Stimulated activated CD8-positive, alpha-beta memory T cell treated with anti-CD3 and anti-CD28 coated beads, Interleukin-15, amount 100 ng/mL, for 4 hours (primary cell): ENCODE measurements around the gene TEC.
"Not testable (repeated sequence)": the region's sequence is repeated elsewhere in the genome, so short reads cannot be mapped to it uniquely, and the experiment has no call there.

Experiments
- DNase-seq, 2 donors: peaks; one replicate each; pipeline ENCODE4 v3.0.0-alpha.2; 2020; ENCODE audit warnings: low read depth in 2 of 2

Gene TEC

GRCh38 chr4:48167538-48168263, 101.9 kb downstream of the TEC start:
- no peak for DNase-seq

- not testable (repeated sequence) for DNase-seq
These were observed 105.1 kb downstream of the TEC start for GRCh38 chr4:48164561-48164960.

GRCh38 chr4:48163746-48164145, 105.9 kb downstream of the TEC start:
- DNase-seq, result no peak

DNA sequence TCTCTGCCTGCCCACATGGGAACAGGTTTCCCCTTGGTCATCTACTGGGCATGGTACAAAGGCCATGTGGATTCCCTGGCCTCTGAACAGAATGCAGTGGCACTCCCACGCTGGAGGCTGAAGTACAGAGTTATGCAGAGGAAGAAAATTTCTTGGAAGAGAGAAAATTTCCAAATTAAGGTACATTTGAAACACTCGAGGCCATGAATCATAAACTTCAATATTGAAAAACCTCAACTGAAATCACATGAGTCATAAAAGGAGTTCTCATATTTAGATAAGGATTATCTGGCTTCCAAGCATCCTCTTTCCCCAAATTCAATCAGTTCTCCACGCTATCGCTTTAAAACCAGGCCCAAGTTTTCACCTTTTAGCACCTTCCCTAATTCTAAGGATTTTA, 107.5 kb downstream of the TEC start:
- no peak for DNase-seq

DNA sequence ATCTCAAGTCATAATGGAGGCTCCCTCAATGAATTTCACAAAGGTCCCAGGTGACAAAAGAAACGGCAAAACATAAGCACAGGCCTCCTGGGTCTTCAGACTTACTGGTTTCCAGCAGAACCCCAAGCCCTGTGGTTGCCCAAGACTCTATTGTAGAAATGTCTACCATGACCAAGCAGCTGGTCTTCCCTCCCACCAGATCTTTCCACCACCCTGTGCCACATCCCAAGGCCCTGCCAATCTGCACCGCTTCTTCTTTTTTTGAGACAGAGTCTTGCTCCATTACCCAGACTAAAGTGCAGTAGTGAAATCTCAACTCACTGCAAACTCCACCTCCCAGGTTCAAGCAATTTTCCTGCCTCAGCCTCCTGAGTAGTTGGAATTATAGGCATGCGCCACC, 112.4 kb downstream of the TEC start:
- DNase-seq, result no peak

GRCh38 chr4:48156423-48156822, 113.2 kb downstream of the TEC start:
- no peak for DNase-seq

- DNase-seq, result no peak
These were observed 115.7 kb downstream of the TEC start for GRCh38 chr4:48153791-48154550.

DNA sequence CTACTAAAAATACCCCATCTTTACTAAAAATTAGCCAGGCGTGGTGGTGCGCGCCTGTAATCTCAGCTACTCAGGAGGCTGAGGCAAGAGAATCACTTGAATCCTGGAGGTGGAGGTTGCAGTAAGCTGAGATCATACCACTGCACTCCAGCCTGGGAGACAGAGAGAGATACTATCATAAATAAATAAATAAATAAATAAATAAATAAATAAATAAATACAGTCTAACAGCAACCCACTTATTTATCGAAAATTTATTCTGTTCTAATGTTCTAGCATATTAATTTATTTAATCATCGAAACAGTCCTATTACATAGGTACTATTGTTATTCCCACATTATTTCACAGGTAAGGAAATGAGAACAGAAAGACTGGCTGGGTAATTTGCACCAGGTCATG, 117.4 kb downstream of the TEC start:
- DNase-seq, result no peak

DNA sequence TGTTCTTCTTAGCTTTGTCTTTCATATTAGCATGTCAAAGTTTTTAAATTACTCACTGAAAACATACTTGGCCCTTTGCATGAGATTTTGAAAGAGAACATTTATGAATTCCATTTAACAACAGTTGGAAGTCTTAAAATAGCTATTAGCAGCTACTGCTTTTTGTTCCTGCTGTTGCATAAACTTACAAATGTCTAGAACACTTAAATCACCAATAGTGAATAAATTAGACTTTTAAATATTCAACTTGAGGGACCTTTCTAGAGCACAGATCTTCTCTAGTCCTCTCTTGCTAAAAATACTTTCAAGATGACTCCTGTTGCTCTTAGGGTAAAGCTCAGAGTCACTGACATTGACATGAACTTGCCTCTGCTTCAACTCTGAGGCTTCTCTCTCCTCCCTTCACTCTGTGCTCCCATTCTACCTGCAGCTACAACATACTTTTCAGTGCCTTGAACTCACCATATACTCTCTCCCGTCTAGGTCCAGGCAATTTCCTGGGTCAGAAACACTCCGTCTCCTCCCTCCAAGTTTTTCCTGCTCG, 119.7 kb downstream of the TEC start:
- no peak for DNase-seq

DNA sequence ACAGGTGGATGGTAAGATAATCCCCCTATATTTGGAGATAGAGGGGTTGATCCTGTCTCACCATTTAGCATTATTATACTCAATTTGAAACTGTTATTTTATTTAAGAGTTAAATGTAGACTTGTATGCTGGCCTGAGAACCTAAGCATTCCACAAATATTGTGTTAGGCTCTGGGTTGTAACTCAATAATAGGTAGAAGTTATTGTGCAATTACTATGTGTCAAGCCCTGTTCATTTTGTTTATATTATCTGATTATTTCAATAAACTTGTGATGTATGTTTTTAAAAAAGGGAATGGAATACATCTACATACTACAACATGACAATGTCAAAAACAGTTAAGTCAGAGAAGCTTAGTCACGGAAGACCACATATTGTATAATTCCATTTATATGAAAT, 122.0 kb downstream of the TEC start:
- DNase-seq, result no peak

- DNase-seq, result no peak
These were observed 128.6 kb downstream of the TEC start for GRCh38 chr4:48141048-48141447.

DNA sequence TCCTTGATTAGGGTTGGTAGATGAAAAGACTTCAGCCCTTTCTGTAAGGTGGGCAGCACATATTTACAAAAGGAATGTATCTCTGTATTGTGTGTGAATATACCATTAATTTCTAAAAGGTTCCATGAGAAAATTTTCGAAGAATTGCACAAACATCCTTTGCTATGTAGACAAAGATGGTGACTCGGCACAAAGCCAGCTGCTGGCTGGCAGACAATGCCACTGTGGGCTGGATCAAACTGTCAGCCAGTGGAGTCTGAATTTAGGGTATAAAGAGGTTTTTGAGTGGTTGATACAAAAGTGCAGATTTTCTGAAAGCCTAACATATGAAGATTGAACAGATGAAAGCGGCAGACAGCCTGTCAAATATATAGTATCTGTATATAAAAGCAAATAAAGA, 129.9 kb downstream of the TEC start:
- no peak for DNase-seq

- DNase-seq, result no peak
These were observed 130.7 kb downstream of the TEC start for GRCh38 chr4:48138936-48139335.

DNA sequence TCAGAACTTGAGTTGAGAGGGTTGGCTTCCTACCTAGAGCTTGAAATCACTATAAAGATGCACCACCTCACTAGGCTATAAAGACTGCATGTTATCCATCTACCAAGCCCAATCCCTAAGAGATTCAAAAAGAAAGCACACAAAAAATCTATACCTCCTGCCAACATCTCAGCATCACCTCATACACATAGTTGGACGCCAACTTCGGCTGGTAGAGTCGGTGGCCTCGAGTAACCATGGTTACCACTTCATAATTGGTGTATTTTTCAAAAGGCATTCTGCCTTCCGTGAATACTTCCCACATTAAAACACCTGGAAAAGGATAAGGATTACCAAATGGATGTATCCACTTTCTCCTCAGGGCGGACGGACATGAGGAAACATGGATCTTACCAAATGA, 131.1 kb downstream of the TEC start:
- DNase-seq, result no peak

DNA sequence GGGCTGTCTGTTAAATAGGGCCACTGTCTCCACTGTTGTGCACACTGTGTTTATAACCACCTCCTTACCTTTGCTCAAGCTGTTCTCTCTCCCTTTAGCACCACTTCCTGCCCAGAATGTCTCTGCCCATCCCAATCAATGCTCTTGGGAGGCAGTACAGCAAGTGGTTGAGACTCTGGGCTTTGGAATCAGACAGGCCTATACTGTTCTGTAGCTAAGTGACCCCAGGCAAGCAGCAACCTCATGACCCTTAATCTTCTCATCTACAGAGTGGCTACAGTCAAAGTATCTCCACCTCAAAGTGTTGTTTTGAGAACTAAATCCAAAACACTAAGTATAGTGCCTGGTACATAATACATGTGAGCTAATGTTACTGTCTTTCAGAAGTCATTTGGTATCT, 131.8 kb downstream of the TEC start:
- no peak for DNase-seq

DNA sequence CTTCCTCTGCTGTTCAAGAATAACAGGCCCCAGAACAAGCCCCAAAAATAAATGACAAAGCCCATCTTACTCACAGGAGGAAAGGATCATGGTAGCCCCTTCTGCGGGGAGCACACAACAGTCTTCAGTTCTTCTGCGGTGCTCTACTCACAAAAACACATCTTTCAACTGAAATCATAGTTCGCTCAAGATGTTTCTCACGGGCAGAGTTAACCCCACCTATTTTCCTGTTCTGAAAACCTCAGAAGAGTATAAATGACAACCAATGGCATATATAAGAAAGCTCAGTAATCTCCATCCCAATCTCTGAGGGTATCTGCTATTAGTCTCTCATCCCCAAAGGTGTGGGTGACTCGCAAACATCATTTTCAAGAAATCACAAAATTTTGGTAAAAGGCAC, 135.6 kb downstream of the TEC start, which contains the start of gene TXK:
Gene TXK, minus strand, starts transcription at position 170 of the 400 bp plus-strand sequence. Its CDS starts 80 bp downstream, at position 90.
- DNase-seq, result no peak

DNA sequence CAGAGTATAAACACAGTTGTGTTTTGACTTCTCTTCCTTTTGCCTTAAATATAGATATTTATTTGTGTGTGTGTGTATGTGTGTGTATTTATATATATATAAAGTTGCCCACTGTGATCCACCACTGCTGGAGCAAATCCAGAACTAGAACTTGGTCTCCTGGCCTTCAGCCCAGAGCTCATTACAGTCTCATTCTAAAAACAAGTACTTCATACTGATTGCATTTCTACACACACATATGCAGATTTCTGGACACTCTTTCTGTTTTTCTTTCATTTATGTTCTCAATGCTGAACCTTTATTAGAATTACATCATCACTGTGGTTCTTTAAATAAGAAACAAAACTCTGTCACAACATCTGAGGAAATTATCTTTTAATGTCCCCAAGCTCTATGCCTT, 136.0 kb downstream of the TEC start:
- no peak for DNase-seq

GRCh38 chr4:48131736-48132135, 137.9 kb downstream of the TEC start:
- no peak for DNase-seq

DNA sequence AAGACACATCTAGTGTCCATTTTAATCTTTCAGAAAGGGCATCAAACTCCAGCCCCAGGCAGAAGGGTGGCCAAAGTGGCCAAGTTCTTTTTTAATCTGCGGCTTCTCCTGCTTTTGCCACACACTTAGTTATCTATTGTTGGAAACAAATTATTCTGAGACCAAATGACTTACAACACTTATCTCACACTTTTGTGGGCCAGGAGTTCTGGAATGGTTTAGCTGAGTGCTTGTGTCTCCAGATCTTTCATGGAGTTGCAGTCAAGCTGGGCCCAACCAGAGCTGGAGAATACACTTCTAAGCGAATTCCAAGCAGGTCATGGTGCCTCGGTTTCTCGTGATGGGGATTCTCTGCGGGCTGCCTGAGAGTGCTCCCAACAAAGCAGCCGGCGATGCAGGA, 139.5 kb downstream of the TEC start:
- DNase-seq, result no peak

GRCh38 chr4:48129307-48130014, 140.2 kb downstream of the TEC start:
- DNase-seq, result peak; percentile 20 to 23

DNA sequence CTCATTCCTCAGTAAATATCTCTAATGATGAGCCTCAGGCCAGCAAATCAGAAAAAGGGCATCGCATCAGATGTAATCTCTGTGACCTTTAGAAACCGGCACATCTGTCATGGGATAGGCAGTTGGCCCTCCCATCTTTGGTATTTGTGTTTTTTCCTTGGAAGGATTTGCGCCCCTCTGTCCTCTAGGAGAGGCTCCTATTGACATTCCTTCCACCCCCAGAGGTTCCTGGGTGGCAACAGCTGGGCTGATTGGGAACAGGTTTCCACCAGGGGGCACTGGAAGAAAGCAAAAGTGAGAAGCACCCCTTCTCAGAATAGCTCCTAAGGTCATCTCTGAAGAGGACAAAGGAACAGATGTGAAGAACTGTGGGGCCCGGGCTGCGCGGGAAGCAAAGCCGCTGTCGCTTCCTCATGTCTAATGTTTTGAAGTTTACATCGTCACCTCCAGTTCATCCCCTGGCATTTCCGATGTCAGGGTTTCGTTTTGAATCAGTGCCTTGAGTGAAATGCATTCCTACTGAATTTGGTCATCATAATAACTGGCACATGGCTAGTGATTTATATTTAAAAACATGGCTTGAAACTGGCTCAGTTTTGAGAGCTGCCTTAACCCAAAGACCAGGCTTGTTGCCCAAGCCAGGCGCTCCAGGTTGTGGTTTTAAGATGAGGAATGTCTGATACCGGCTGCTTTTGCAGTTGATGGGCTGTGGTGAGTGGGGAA, 141.8 kb downstream of the TEC start:
- peak; percentile 33 to 47 for DNase-seq

GRCh38 chr4:48127231-48127630, 142.4 kb downstream of the TEC start:
- DNase-seq, result no peak
